HepG2 (cell line): ENCODE data around the gene VPS13D. TPM values are rescaled to one million over a fixed set of nuclear protein-coding genes. Genes with fewer than 3 reads are reported as not detected.

Experiments
- ATAC-seq: fragments of 200-7000 bp; cut with Tn5 transposase; 3 replicates; pipeline ENCODE4 v1.9.1; 2020; ENCODE audit warnings: mild to moderate bottlenecking, moderate library complexity
- BruUV-seq: library from RNA; stranded (reverse); fragments of 400-500 nt; replicated peaks from 2 replicates; lab custom pipeline; 2021; lab: Mats Ljungman, UMichigan
- CTCF ChIA-PET: fragments of 300-600 bp; formaldehyde crosslinking; extraction: SDS; loops from one replicate; lab custom pipeline; 2021; ENCODE audit warnings: low total read pairs, inconsistent platforms, low intra/inter-chr PET ratio; lab: Yijun Ruan, JAX
- POLR2A ChIA-PET: fragments of 350-600 bp; sonication (Branson Sonifier 250); formaldehyde crosslinking; loops from one replicate; lab custom pipeline; 2020; ENCODE audit warnings: antibody characterized with exemption, inconsistent platforms; lab: Yijun Ruan, JAX
- DNase-seq: peaks from one replicate; pipeline ENCODE4 v3.0.0-alpha.2; 2015; ENCODE audit warnings: low spot score
- FAIRE-seq: peaks from 3 replicates; lab custom pipeline; 2011; peaks lifted over from hg19 to GRCh38; lab: Jason Lieb, UNC
- H2AFZ ChIP-seq: one replicate; pipeline ENCODE4 v1.6.1; 2011; ENCODE audit warnings: low read length, inconsistent platforms
- H3K27ac ChIP-seq: fragments of 300-600 bp; 3 replicates; pipeline ENCODE4 v1.8.0; 2011; ENCODE audit warnings: mixed run types, mild to moderate bottlenecking, mixed read lengths, low read length, inconsistent platforms; ENCODE audit not compliant: insufficient read depth; ENCODE audit errors: extremely low read length
- H3K27me3 ChIP-seq, 2 experiments: fragments of 200-600 bp in 1 of 2; 2 replicates in 1 of 2; 3 replicates in 1 of 2; pipeline versions ENCODE4 v1.6.0 to v1.8.0; 2011; ENCODE audit warnings: low read length in 2 of 2, mild to moderate bottlenecking in 2 of 2, moderate library complexity in 2 of 2, inconsistent platforms in 1 of 2; ENCODE audit not compliant: insufficient read depth in 2 of 2, control insufficient read depth in 1 of 2
- H3K36me3 ChIP-seq, 2 experiments: fragments of 200-600 bp in 1 of 2; replicated peaks in 1 of 2; 2 replicates in 1 of 2; 3 replicates in 1 of 2; pipeline versions ENCODE4 v1.5.1 to v1.8.0; 2011; ENCODE audit warnings: low read length in 2 of 2, inconsistent platforms in 1 of 2; ENCODE audit not compliant: insufficient read depth in 2 of 2, control insufficient read depth in 1 of 2
- H3K4me1 ChIP-seq: 2 replicates; pipeline ENCODE4 v1.5.1; 2012; ENCODE audit warnings: low read length, inconsistent platforms; ENCODE audit not compliant: insufficient read depth
- H3K4me2 ChIP-seq: 2 replicates; pipeline ENCODE4 v1.6.0; 2011; ENCODE audit warnings: low read depth, low read length, inconsistent platforms
- H3K4me3 ChIP-seq, 3 experiments: fragments of 200-600 bp in 1 of 3; sonication (generic), shearing (Covaris generic) in 1 of 3; replicated peaks in 1 of 3; 2 replicates each; pipeline ENCODE4 v1.5.1; 2011 to 2016; ENCODE audit warnings: low read length in 3 of 3, inconsistent platforms in 2 of 3, low read depth in 2 of 3, mild to moderate bottlenecking in 2 of 3, control low read depth in 1 of 3, mixed read lengths in 1 of 3; ENCODE audit not compliant: insufficient read depth in 1 of 3
- H3K79me2 ChIP-seq: one replicate; pipeline ENCODE4 v1.6.1; 2011; ENCODE audit warnings: low read length, inconsistent platforms; ENCODE audit not compliant: insufficient read depth
- H3K9ac ChIP-seq: 2 replicates; pipeline ENCODE4 v1.6.0; 2011; ENCODE audit warnings: mild to moderate bottlenecking, low read depth, low read length, inconsistent platforms; ENCODE audit not compliant: insufficient read depth
- H3K9me3 ChIP-seq: 2 replicates; pipeline ENCODE4 v1.5.1; 2012; ENCODE audit warnings: mild to moderate bottlenecking, low read length
- H4K20me1 ChIP-seq: 2 replicates; pipeline ENCODE4 v1.6.0; 2011; ENCODE audit warnings: inconsistent platforms, mild to moderate bottlenecking, low read length, moderate library complexity; ENCODE audit not compliant: insufficient read depth
- ESRRA ChIP-seq: sonication (generic); formaldehyde crosslinking; IDR thresholded peaks from 2 replicates; pipeline ENCODE4 v1.5.1; 2020; ENCODE audit warnings: mild to moderate bottlenecking, low read depth, missing genetic modification reagents
- HNF4A ChIP-seq: sonication (generic); formaldehyde crosslinking; IDR thresholded peaks from 2 replicates; pipeline ENCODE4 v1.4.0; 2020; ENCODE audit warnings: missing genetic modification reagents
- HNF4G ChIP-seq, 2 experiments: sonication (generic) in 1 of 2; formaldehyde crosslinking in 1 of 2; IDR thresholded peaks; 2 replicates each; pipeline versions ENCODE4 v1.4.0 to v1.6.1; 2011 to 2020; ENCODE audit warnings: borderline replicate concordance in 2 of 2, low read depth in 2 of 2, mild to moderate bottlenecking in 2 of 2, low read length in 1 of 2, missing genetic modification reagents in 1 of 2, moderate library complexity in 1 of 2
- KAT7 ChIP-seq: IDR thresholded peaks from 2 replicates; pipeline ENCODE4 v1.6.1; 2018; ENCODE audit warnings: borderline replicate concordance, missing compliant biosample characterization
- NCOR1 ChIP-seq: fragments of 200-600 bp; sonication (generic); IDR thresholded peaks from 2 replicates; pipeline ENCODE4 v1.7.0; 2017; ENCODE audit warnings: antibody characterized with exemption, low read length, borderline replicate concordance
- NR2F6 ChIP-seq, 2 experiments: IDR thresholded peaks; 2 replicates each; pipeline ENCODE4 v1.6.1; 2016; ENCODE audit warnings: antibody characterized with exemption in 1 of 2, mild to moderate bottlenecking in 1 of 2
- ONECUT2 ChIP-seq: sonication (generic); formaldehyde crosslinking; IDR thresholded peaks from 2 replicates; pipeline ENCODE4 v1.4.0; 2020; ENCODE audit warnings: missing genetic modification reagents
- RARA ChIP-seq: IDR thresholded peaks from 2 replicates; pipeline ENCODE4 v1.6.1; 2016; ENCODE audit warnings: missing genetic modification reagents, missing compliant biosample characterization
- SOX5 ChIP-seq: IDR thresholded peaks from 2 replicates; pipeline ENCODE4 v1.6.1; 2016; ENCODE audit warnings: borderline replicate concordance
- SOX6 ChIP-seq, 2 experiments: fragments of 450-650 bp in 1 of 2; sonication (generic) in 1 of 2; formaldehyde crosslinking in 1 of 2; IDR thresholded peaks; 2 replicates each; pipeline versions ENCODE4 v1.4.0 to v1.6.1; 2017 to 2020; ENCODE audit warnings: antibody characterized with exemption in 1 of 2, mild to moderate bottlenecking in 1 of 2, missing genetic modification reagents in 1 of 2
- TARDBP ChIP-seq: sonication (generic); formaldehyde crosslinking; IDR thresholded peaks from 2 replicates; pipeline ENCODE4 v1.8.0; 2022; ENCODE audit warnings: mild to moderate bottlenecking, missing genetic modification reagents
- ZBTB10 ChIP-seq: sonication (generic); formaldehyde crosslinking; IDR thresholded peaks from 2 replicates; pipeline ENCODE4 v1.4.0; 2020; ENCODE audit warnings: missing genetic modification reagents, borderline replicate concordance
- ZGPAT ChIP-seq: IDR thresholded peaks from 2 replicates; pipeline ENCODE4 v1.6.1; 2016; ENCODE audit warnings: mild to moderate bottlenecking
- ZNF124 ChIP-seq: sonication (generic); formaldehyde crosslinking; IDR thresholded peaks from 2 replicates; pipeline ENCODE4 v1.4.0; 2020; ENCODE audit warnings: missing genetic modification reagents
- ZNF207 ChIP-seq: fragments of 450-650 bp; IDR thresholded peaks from 2 replicates; pipeline ENCODE4 v1.6.1; 2016; ENCODE audit warnings: antibody characterized with exemption, borderline replicate concordance
- ZNF615 ChIP-seq: sonication (generic); formaldehyde crosslinking; IDR thresholded peaks from 2 replicates; pipeline ENCODE4 v1.5.0; 2020; ENCODE audit warnings: mild to moderate bottlenecking, missing genetic modification reagents, borderline replicate concordance
- ZNF672 ChIP-seq: sonication (generic); formaldehyde crosslinking; IDR thresholded peaks from 2 replicates; pipeline ENCODE4 v1.8.1; 2022; ENCODE audit warnings: missing genetic modification reagents
- ZNF724P ChIP-seq: sonication (generic); formaldehyde crosslinking; IDR thresholded peaks from 2 replicates; pipeline ENCODE4 v1.8.0; 2022; ENCODE audit warnings: missing genetic modification reagents, borderline replicate concordance
- WGBS: methylation state at CpG from one replicate; pipeline ENCODE4 v1.1.6; 2017; ENCODE audit warnings: low lambda C conversion rate; 5-methylcytosine and 5-hydroxymethylcytosine counted together
- in situ Hi-C: cut with HindIII; loops from 2 replicates; pipeline ENCODE4 v1.10.0; 2017; ENCODE audit warnings: low pct_unique_long_range_greater_than_20kb; ENCODE audit not compliant: extremely low pct_ligation_motif_present
- intact Hi-C: fragments of 100-400 bp; cut with micrococcal nuclease; formaldehyde crosslinking; loops from one replicate; pipeline ENCODE4 v1.10.0; 2022; ENCODE audit not compliant: unreplicated experiment
- polyA plus RNA-seq, 8 experiments: library from polyadenylated mRNA; depleted of rRNA in 3 of 8; stranded (reverse) in 7 of 8; unstranded in 1 of 8; fragments of >200 nt; fragmentation: Illumina TruSeq in 4 of 8; extraction: Trizol in 4 of 8; gene quantifications; 2 replicates each; pipeline versions ENCODE4 v1.2.1 to v1.2.3, GENCODE V29; 2011 to 2016; ENCODE audit warnings: low read depth in 4 of 8, missing spikeins in 1 of 8, mixed read lengths in 1 of 8; ENCODE audit not compliant: insufficient read depth in 1 of 8
- total RNA-seq, 5 experiments: library from RNA; depleted of rRNA; stranded (reverse); fragments of >200 nt; fragmentation: Illumina TruSeq; extraction: Trizol; gene quantifications; 2 replicates each; pipeline ENCODE4 v1.2.3, GENCODE V29; 2016; ENCODE audit warnings: low read depth in 1 of 5
- TF ChIP-seq, protein P1 (sequence below): IDR thresholded peaks from 2 replicates; pipeline ENCODE4 v1.6.1; 2016; ENCODE audit warnings: missing compliant biosample characterization, missing genetic modification reagents, borderline replicate concordance

The VPS13D gene
- total and polyA plus RNA-seq, 2 of the 13 experiments (the other 11 are each of a cell fraction or from before 2014, with no cell fraction given): 8.6 to 13.9 TPM

DNA sequence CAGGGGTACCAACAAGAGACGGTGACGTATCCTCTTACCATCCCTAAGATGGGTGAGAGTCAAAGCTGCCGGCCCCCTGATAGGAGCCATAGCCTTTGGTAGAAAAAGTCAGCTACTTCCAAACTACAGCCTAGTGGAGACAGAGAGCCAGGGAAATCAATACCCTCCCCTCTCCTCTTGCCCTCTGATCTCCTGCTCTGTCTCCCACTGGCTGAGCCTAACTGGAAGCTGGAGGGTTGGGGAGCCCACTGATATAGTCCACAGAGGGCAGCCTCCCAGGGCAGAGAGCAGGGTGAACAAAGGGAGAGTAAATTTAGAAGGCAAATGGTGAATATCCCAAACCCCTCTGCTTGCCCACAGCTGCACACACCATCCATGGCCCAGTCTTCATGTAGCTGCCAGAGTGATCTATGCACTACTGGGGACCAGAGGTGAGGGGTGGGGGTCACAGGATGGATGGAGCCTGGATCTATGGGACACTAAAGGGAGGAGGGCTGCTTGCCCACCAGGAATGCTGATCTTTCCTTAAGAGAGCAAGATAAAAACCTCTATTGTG, 308.2 kb downstream of the VPS13D start:
- H3K36me3 ChIP-seq: no peaks in the 10 kb centered on the region
- FAIRE-seq (no peak), ATAC-seq (peak; percentile 77), DNase-seq (no peak)
- no peaks in the 10 kb centered on the region for H3K79me2 ChIP-seq
- no peaks in the 10 kb centered on the region for H4K20me1 ChIP-seq
- H3K9ac ChIP-seq: no peak overlapping the region
- H3K27ac ChIP-seq: no peak overlapping the region
- CTCF ChIA-PET: no interaction called here
- H3K4me3 ChIP-seq: no peak overlapping the region
- 0 out of 2 replicates have a peak overlapping the region, but pooled peaks have one; percentile 16 for H3K4me2 ChIP-seq
- H3K4me1 ChIP-seq: peaks cover 63% of the 10 kb centered on the region
- in situ Hi-C loops (no loop called here), intact Hi-C loops (no loop called here)
- WGBS: 78% methylated on average over 3 of the region's 3 CpGs
- H3K27me3 ChIP-seq: peaks cover 0 to 17% of the 10 kb centered on the region in 2 experiments; a peak in 1 of 5 replicates
- POLR2A ChIA-PET: interaction anchor here (0.7 to 6.3 kb wide), 6 partner anchors 8 to 78 kb away, joined by 3 to 50 read pairs (median 4); no protein-coding TSS in a partner anchor
- H3K9me3 ChIP-seq: no peaks in the 10 kb centered on the region
- H2AFZ ChIP-seq: no peak overlapping the region
- BruUV-seq: no TSS peak
- TF ChIP-seq ESRRA (CRISPR knock-in tag) (peak; percentile 48; the same call in 1 of the 2 replicates), ZGPAT (CRISPR knock-in tag) (no peak), HNF4G (IDR thresholded peaks at IDR 0.05; ENCODE audit: borderline replicate concordance, low read depth, low read length) (0 out of 2 replicates have a peak, but pooled peaks have one; percentile 25), HNF4G (CRISPR knock-in tag; IDR thresholded peaks at IDR 0.05; ENCODE audit: borderline replicate concordance, low read depth) (no peak), HNF4A (peak; percentile 69), ONECUT2 (CRISPR knock-in tag) (peak; percentile 57), ZNF124 (CRISPR knock-in tag) (0 out of 2 replicates have a peak, but pooled peaks have one; percentile 35), RARA (CRISPR knock-in tag) (peak; percentile 42), ZNF672 (CRISPR knock-in tag) (no peak), ZNF615 (CRISPR knock-in tag) (no peak), NR2F6 (IDR thresholded peaks at IDR 0.05) (no peak), NR2F6 (CRISPR knock-in tag; IDR thresholded peaks at IDR 0.05) (0 out of 2 replicates have a peak, but pooled peaks have one; percentile 17), KAT7 (CRISPR knock-in tag) (no peak), NCOR1 (peak; percentile 20; the same call in 1 of the 2 replicates), ZNF724P (0 out of 2 replicates have a peak, but pooled peaks have one; percentile 60), SOX5 (0 out of 2 replicates have a peak, but pooled peaks have one; percentile 12), ZBTB10 (no peak), SOX6 (IDR thresholded peaks at IDR 0.05) (no peak), SOX6 (CRISPR knock-in tag; IDR thresholded peaks at IDR 0.05) (0 out of 2 replicates have a peak, but pooled peaks have one; percentile 16), TARDBP (peak; percentile 28; the same call in 1 of the 2 replicates), ZNF207 (no peak)
- TF ChIP-seq, protein P1, sequence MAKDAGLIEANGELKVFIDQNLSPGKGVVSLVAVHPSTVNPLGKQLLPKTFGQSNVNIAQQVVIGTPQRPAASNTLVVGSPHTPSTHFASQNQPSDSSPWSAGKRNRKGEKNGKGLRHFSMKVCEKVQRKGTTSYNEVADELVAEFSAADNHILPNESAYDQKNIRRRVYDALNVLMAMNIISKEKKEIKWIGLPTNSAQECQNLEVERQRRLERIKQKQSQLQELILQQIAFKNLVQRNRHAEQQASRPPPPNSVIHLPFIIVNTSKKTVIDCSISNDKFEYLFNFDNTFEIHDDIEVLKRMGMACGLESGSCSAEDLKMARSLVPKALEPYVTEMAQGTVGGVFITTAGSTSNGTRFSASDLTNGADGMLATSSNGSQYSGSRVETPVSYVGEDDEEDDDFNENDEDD (CRISPR knock-in tag): no peak
